NCI-H526 (cell line): ENCODE data around the gene NDUFB8.

Experiments
- DNase-seq, 2 experiments: peaks; one replicate each; lab custom pipeline; 2025; lab: John Stamatoyannopoulos, UW

The NDUFB8 gene

GRCh38 chr10:100506596-100507356 lies 22.9 kb downstream of the NDUFB8 start:
- no peak for DNase-seq

- no peak for DNase-seq
Measured at GRCh38 chr10:100505164-100505563, 24.5 kb downstream of the NDUFB8 start.

- DNase-seq: no peak
Measured at GRCh38 chr10:100504096-100504495, 25.6 kb downstream of the NDUFB8 start.

GRCh38 chr10:100502926-100503494 lies 26.7 kb downstream of the NDUFB8 start:
- no peak for DNase-seq

- DNase-seq: no peak
Measured at GRCh38 chr10:100501423-100501822, 28.2 kb downstream of the NDUFB8 start.

- DNase-seq: no peak
Measured at GRCh38 chr10:100498059-100498458, 31.6 kb downstream of the NDUFB8 start.

- DNase-seq: no peak
Measured at GRCh38 chr10:100496567-100496966, 33.1 kb downstream of the NDUFB8 start.

- DNase-seq: no peak
Measured at GRCh38 chr10:100490531-100490930, 39.1 kb downstream of the NDUFB8 start.

GRCh38 chr10:100489396-100489795 lies 40.3 kb downstream of the NDUFB8 start:
- no peak for DNase-seq

- DNase-seq: no peak
Measured at GRCh38 chr10:100487529-100487928, 42.1 kb downstream of the NDUFB8 start.

GRCh38 chr10:100485801-100486495 lies 43.7 kb downstream of the NDUFB8 start:
- DNase-seq: no peak

- no peak for DNase-seq
Measured at GRCh38 chr10:100485366-100485765, 44.3 kb downstream of the NDUFB8 start.

- DNase-seq: no peak
Measured at GRCh38 chr10:100483876-100484666, 45.6 kb downstream of the NDUFB8 start.

- DNase-seq: no peak
Measured at GRCh38 chr10:100482834-100483185, 46.9 kb downstream of the NDUFB8 start.

GRCh38 chr10:100482181-100482833 lies 47.4 kb downstream of the NDUFB8 start:
- DNase-seq: peak; percentile 61 to 82

GRCh38 chr10:100481462-100482081 lies 48.1 kb downstream of the NDUFB8 start:
- peak; percentile 78 to 83 for DNase-seq

GRCh38 chr10:100480002-100480401 lies 49.7 kb downstream of the NDUFB8 start:
- DNase-seq: no peak

- no peak for DNase-seq
Measured at GRCh38 chr10:100479037-100479436, 50.6 kb downstream of the NDUFB8 start.

- DNase-seq: no peak
Measured at GRCh38 chr10:100477970-100478369, 51.7 kb downstream of the NDUFB8 start.
